Measurements from ENCODE around the gene SUMO2. TPM values are rescaled to one million over a fixed set of nuclear protein-coding genes. Genes with fewer than 3 reads are reported as not detected.

Gene SUMO2
- total and polyA plus RNA-seq, 9 of the 15 experiments (the other 6 are each of a cell fraction or from before 2014, with no cell fraction given): 157 to 733 (median 419) TPM

GRCh38 chr17:75182569-75183436 lies at the start of gene SUMO2 (continued):
- TF ChIP-seq HMGXB4 (CRISPR knock-in tag; IDR thresholded peaks at IDR 0.05): peak; percentile 57; the same call in 1 of the 2 replicates
- no peak; the same call in 1 of the 2 replicates for TF ChIP-seq ZBED1 (IDR thresholded peaks at IDR 0.05)
- TF ChIP-seq NFE2 (IDR thresholded peaks at IDR 0.05; ENCODE audit: low read depth): no peak
- no peak for TF ChIP-seq ZNF174 (CRISPR knock-in tag; IDR thresholded peaks at IDR 0.05)
- TF ChIP-seq PTRF (tag; IDR thresholded peaks at IDR 0.05): peak; percentile 83
- no peak for TF ChIP-seq FOXM1 (IDR thresholded peaks at IDR 0.05; ENCODE audit: low read depth)
- TF ChIP-seq FOXM1 (CRISPR knock-in tag; IDR thresholded peaks at IDR 0.05; ENCODE audit: low read depth): no peak
- TF ChIP-seq STAT5A (IDR thresholded peaks at IDR 0.05; ENCODE audit: borderline replicate concordance, low read length): no peak
- no peak for TF ChIP-seq ZBTB49 (CRISPR knock-in tag; IDR thresholded peaks at IDR 0.05; ENCODE audit: borderline replicate concordance)
- TF ChIP-seq UBTF (IDR thresholded peaks at IDR 0.05; ENCODE audit: borderline replicate concordance in 1 of 2, low read depth in 2 of 2, low read length in 2 of 2): peak; percentile 87 to 91; a peak in 3 of 4 replicates
- peak; percentile 79; the same call in 1 of the 2 replicates for TF ChIP-seq KLF6 (CRISPR knock-in tag; IDR thresholded peaks at IDR 0.05; ENCODE audit: borderline replicate concordance)
- TF ChIP-seq MYBL2 (IDR thresholded peaks at IDR 0.05; ENCODE audit: low read depth): no peak
- no peak for TF ChIP-seq MYBL2 (CRISPR knock-in tag; IDR thresholded peaks at IDR 0.05; ENCODE audit: borderline replicate concordance)
- no peak for TF ChIP-seq CHAMP1 (IDR thresholded peaks at IDR 0.05)
- TF ChIP-seq RNF219 (CRISPR knock-in tag; IDR thresholded peaks at IDR 0.05): no peak
- TF ChIP-seq ARNT (IDR thresholded peaks at IDR 0.05): no peak

Data from K562 (cell line).